SK-N-SH (cell line): Measurements from ENCODE around the gene FAM156B. TPM values are rescaled to one million over a fixed set of nuclear protein-coding genes. Genes with fewer than 3 reads are reported as not detected.
"Not testable (repeated sequence)": the region's sequence is repeated elsewhere in the genome, so short reads cannot be mapped to it uniquely, and the experiment has no call there.

Experiments used
- CTCF ChIA-PET: fragments of 300-600, 350-600 bp; formaldehyde crosslinking; extraction: SDS; loops from one replicate; lab custom pipeline; 2021; lab: Yijun Ruan, JAX
- POLR2A ChIA-PET: fragments of 350-600 bp; sonication (Branson Sonifier 250); formaldehyde crosslinking; extraction: SDS; loops from one replicate; lab custom pipeline; 2020; ENCODE audit warnings: antibody characterized with exemption, inconsistent platforms; lab: Yijun Ruan, JAX
- DNase-seq: peaks from one replicate; pipeline ENCODE4 v3.0.0; 2012
- H2AFZ ChIP-seq: fragments of 200-600 bp; sonication (generic); 2 replicates; pipeline ENCODE4 v1.8.1; 2016; ENCODE audit warnings: antibody characterized with exemption, mild to moderate bottlenecking, low read depth
- H3F3A ChIP-seq: fragments of 200-600 bp; sonication (generic); replicated peaks from 2 replicates; pipeline ENCODE3; 2016; ENCODE audit warnings: antibody characterized with exemption, mild to moderate bottlenecking; ENCODE audit not compliant: insufficient read depth
- H3K27ac ChIP-seq, 2 experiments: fragments of 200-500 bp in 1 of 2; fragments of 200-600 bp in 1 of 2; sonication (Bioruptor generic) in 1 of 2; sonication (generic), shearing (Covaris generic) in 1 of 2; 2 replicates each; pipeline versions ENCODE4 v1.5.1 to v1.6.1; 2014 to 2016; ENCODE audit warnings: low read depth in 2 of 2, inconsistent platforms in 1 of 2, low read length in 1 of 2, mild to moderate bottlenecking in 1 of 2, mixed read lengths in 1 of 2
- H3K27me3 ChIP-seq: fragments of 200-600 bp; sonication (generic), shearing (Covaris generic); 2 replicates; pipeline ENCODE4 v1.6.1; 2016; ENCODE audit warnings: mixed run types; ENCODE audit not compliant: insufficient read depth
- H3K36me3 ChIP-seq, 2 experiments: fragments of 200-500 bp in 1 of 2; fragments of 200-600 bp in 1 of 2; sonication (Bioruptor generic) in 1 of 2; sonication (generic) in 1 of 2; replicated peaks in 1 of 2; 2 replicates each; pipeline versions ENCODE3 to v1.5.1; 2014 to 2016; ENCODE audit warnings: low read length in 1 of 2, mild to moderate bottlenecking in 1 of 2; ENCODE audit not compliant: insufficient read depth in 2 of 2, control insufficient read depth in 1 of 2
- H3K4me1 ChIP-seq, 2 experiments: fragments of 200-500 bp in 1 of 2; fragments of 200-600 bp in 1 of 2; sonication (Bioruptor generic) in 1 of 2; sonication (generic), shearing (Covaris generic) in 1 of 2; 2 replicates each; pipeline versions ENCODE4 v1.5.1 to v1.6.1; 2014 to 2016; ENCODE audit warnings: low read depth in 1 of 2, low read length in 1 of 2, mixed run types in 1 of 2; ENCODE audit not compliant: insufficient read depth in 2 of 2, control insufficient read depth in 1 of 2
- H3K4me2 ChIP-seq: fragments of 200-600 bp; sonication (generic), shearing (Covaris generic); 2 replicates; pipeline ENCODE4 v1.6.1; 2017; ENCODE audit warnings: mixed run types
- H3K4me3 ChIP-seq, 2 experiments: fragments of 200-500 bp in 1 of 2; fragments of 200-600 bp in 1 of 2; sonication (Bioruptor generic) in 1 of 2; sonication (generic), shearing (Covaris generic) in 1 of 2; 2 replicates each; pipeline versions ENCODE4 v1.5.1 to v1.8.1; 2014 to 2016; ENCODE audit warnings: low read depth in 2 of 2, inconsistent platforms in 1 of 2, low read length in 1 of 2, mild to moderate bottlenecking in 1 of 2, mixed read lengths in 1 of 2, moderate library complexity in 1 of 2
- H3K79me2 ChIP-seq: fragments of 200-600 bp; sonication (generic); 2 replicates; pipeline ENCODE4 v1.8.1; 2017; ENCODE audit warnings: mild to moderate bottlenecking; ENCODE audit not compliant: insufficient read depth
- H3K9ac ChIP-seq: fragments of 200-600 bp; sonication (generic); 2 replicates; pipeline ENCODE4 v1.6.1; 2017; ENCODE audit warnings: mixed run types
- H3K9me2 ChIP-seq: fragments of 200-600 bp; sonication (generic); 2 replicates; pipeline ENCODE4 v1.6.1; 2017; ENCODE audit warnings: mixed run types
- H3K9me3 ChIP-seq: fragments of 200-600 bp; sonication (generic); 2 replicates; pipeline ENCODE4 v1.6.1; 2017; ENCODE audit warnings: mixed run types, mild to moderate bottlenecking, moderate library complexity
- H4K20me1 ChIP-seq: fragments of 200-600 bp; sonication (generic); 2 replicates; pipeline ENCODE4 v1.6.1; 2017; ENCODE audit warnings: mild to moderate bottlenecking, mixed run types; ENCODE audit not compliant: insufficient read depth
- FOSL2 ChIP-seq: IDR thresholded peaks from 2 replicates; pipeline ENCODE4 v1.4.0; 2012; ENCODE audit warnings: low read depth, mild to moderate bottlenecking, moderate library complexity, borderline replicate concordance
- FOXJ3 ChIP-seq: sonication (generic); formaldehyde crosslinking; IDR thresholded peaks from 2 replicates; pipeline ENCODE4 v1.5.1; 2020; ENCODE audit warnings: mild to moderate bottlenecking, missing genetic modification reagents
- GABPA ChIP-seq: IDR thresholded peaks from 2 replicates; pipeline ENCODE4 v1.4.0; 2012; ENCODE audit warnings: low read depth, mild to moderate bottlenecking
- JUND ChIP-seq: IDR thresholded peaks from 2 replicates; pipeline ENCODE4 v1.4.0; 2012
- MEF2A ChIP-seq: IDR thresholded peaks from 2 replicates; pipeline ENCODE4 v1.4.0; 2012; ENCODE audit warnings: low read depth, borderline replicate concordance
- POLR2AphosphoS5 ChIP-seq: IDR thresholded peaks from 2 replicates; pipeline ENCODE4 v1.6.1; 2012; ENCODE audit warnings: low read depth, low read length
- RFX5 ChIP-seq: IDR thresholded peaks from 2 replicates; pipeline ENCODE4 v1.6.1; 2012; ENCODE audit warnings: mild to moderate bottlenecking, improper control_type of control experiment, low read length
- SMC3 ChIP-seq: IDR thresholded peaks from 2 replicates; pipeline ENCODE4 v1.6.1; 2012; ENCODE audit warnings: low read depth, low read length, improper control_type of control experiment
- WGBS: methylation state at CpG from one replicate; pipeline ENCODE4 v1.1.6; 2017; ENCODE audit warnings: low lambda C conversion rate; 5-methylcytosine and 5-hydroxymethylcytosine counted together
- polyA plus RNA-seq, 3 experiments: library from polyadenylated mRNA; depleted of rRNA; stranded (reverse); fragments of >200 nt; gene quantifications; 2 replicates each; pipeline ENCODE4 v1.2.3, GENCODE V29; 2012
- TF ChIP-seq, protein P1 (sequence below): IDR thresholded peaks from 2 replicates; pipeline ENCODE4; 2012
- TF ChIP-seq, protein P2 (sequence below): IDR thresholded peaks from 2 replicates; pipeline ENCODE4 v1.6.1; 2012; ENCODE audit warnings: mild to moderate bottlenecking, low read depth, low read length, moderate library complexity
- TF ChIP-seq, protein P3 (sequence below): IDR thresholded peaks from 2 replicates; pipeline ENCODE4 v1.4.0; 2012; ENCODE audit warnings: low read depth

FAM156B gene
- polyA plus RNA-seq, 1 of the 3 experiments (the other 2 are of a cell fraction): 73.9 TPM

DNA sequence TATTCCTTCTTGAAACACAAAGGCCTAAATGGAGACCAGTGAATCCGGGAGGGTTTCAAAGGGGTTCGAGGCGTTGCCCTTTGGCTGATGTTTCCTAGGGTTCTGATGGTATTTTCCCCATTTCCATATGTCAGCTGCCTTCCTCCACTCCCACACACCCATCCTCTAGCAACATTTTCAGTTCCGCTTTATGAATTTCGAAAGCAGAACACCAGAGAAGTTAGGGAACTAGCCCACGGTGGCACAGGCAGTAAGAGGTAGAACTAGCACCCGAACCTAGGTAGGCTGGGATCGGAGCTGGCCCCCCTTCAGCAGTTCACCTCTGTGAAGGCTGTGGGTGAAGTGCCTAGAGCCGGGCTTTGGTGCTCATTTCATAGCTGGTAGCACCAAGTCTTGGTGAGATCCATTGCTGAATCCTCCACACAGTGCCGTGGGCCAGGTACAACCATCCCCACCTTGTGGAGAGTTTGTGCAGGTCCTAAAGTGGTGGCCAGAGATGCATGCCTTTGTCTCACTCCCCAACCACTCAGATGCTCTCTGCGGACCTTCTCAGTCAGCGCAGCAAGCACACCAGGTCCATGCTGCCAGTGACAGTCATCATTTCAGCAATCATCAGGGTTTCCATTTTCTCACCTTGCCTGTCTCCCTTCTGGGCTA, 12.3 kb downstream of the FAM156B start:
- H3F3A ChIP-seq, H3K9ac ChIP-seq, H2AFZ ChIP-seq, H3K79me2 ChIP-seq, H3K4me3 ChIP-seq, DNase-seq, H3K4me2 ChIP-seq, CTCF ChIA-PET, POLR2A ChIA-PET, H4K20me1 ChIP-seq, H3K36me3 ChIP-seq, H3K27me3 ChIP-seq, H3K27ac ChIP-seq, H3K4me1 ChIP-seq, H3K9me3 ChIP-seq, H3K9me2 ChIP-seq: not testable (repeated sequence)
- no CpG with 5 or more reads among the region's 12 CpGs for WGBS

DNA sequence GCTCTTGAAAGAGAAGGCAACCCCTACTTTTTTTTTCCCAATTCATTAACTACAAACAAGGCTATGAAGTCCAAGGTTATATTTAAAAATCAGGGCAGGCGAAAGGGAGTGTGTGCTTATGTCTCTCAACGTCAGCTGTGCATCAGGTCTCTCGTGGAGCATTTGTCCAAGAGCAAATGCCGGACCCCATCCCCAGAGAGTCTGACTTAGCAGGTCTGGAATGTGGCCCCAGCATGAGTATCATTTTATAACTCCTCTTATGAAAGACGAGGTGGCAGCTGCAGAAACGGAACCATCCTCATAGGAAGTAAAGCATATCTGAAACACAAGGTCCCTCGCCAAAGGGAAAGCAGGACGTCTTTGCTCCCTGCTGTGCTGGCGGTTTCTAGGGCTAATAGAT, 16.6 kb downstream of the FAM156B start:
- CTCF ChIA-PET, H3K4me1 ChIP-seq, H3K4me2 ChIP-seq, H3K9ac ChIP-seq, H3K9me2 ChIP-seq, H4K20me1 ChIP-seq, DNase-seq, H3K4me3 ChIP-seq, H3K27ac ChIP-seq, POLR2A ChIA-PET, H3K36me3 ChIP-seq, H3K9me3 ChIP-seq, H3K79me2 ChIP-seq, H3F3A ChIP-seq, H2AFZ ChIP-seq, H3K27me3 ChIP-seq: not testable (repeated sequence)
- WGBS: no CpG with 5 or more reads among the region's 9 CpGs

DNA sequence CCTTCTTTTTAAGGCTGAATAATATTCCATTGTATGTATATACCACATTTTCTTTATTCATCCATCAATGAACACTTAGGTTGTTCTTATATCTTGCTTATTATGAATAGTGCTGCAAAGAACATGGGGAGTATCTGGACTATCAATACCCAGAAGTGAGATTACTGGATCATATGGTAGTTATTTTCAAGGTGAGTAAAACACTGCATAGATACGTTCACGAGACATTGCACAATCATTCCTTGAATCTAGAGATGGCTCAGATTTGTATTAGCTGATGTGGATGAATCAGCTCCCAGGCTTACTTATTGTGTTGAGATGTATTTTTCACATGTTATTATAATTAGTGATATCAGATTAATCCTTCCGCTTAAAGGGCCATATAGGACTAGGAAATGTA, 17.6 kb downstream of the FAM156B start:
- CTCF ChIA-PET, H4K20me1 ChIP-seq, H3K9me3 ChIP-seq, H3K4me1 ChIP-seq, H3F3A ChIP-seq, H3K9me2 ChIP-seq, H3K27ac ChIP-seq, DNase-seq, POLR2A ChIA-PET, H2AFZ ChIP-seq, H3K4me3 ChIP-seq, H3K4me2 ChIP-seq, H3K36me3 ChIP-seq, H3K9ac ChIP-seq, H3K27me3 ChIP-seq, H3K79me2 ChIP-seq: not testable (repeated sequence)
- WGBS: no CpG with 5 or more reads among the region's 3 CpGs

DNA sequence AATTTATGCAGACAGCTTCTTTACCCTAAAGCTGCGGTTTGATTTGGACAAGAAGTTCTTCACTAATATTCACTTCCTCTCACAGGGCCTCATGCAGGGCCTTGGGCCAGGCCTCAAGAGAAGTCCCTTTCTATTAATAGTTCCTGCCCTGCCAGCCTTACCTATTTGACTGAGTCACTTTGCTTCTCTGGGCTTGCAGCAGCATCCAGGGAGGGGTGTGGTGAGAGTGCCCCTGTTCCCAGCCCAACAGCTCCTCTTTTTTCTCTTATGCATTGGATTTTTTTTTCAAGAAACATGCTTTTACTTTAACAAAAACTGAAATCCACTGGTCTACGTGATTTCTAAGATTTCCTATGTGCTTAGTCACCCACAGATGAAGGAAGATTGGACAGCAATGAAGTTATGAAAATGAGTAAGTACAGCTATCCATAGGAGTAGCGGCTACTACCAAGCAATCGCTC, 26.7 kb downstream of the FAM156B start:
- H3K27me3 ChIP-seq: no peaks in the 10 kb centered on the region; the same call in 1 of the 2 replicates
- H3K4me3 ChIP-seq: peak overlapping the region in 1 of 2 experiments; percentile 24; a peak in 1 of 4 replicates
- POLR2A ChIA-PET: no interaction called here
- no peaks in the 10 kb centered on the region for H3K79me2 ChIP-seq
- peak overlapping the region; percentile 47 for H3K4me2 ChIP-seq
- no peaks in the 10 kb centered on the region for H3K36me3 ChIP-seq
- H3K9me3 ChIP-seq: no peaks in the 10 kb centered on the region
- TF ChIP-seq SMC3 (no peak), FOSL2 (peak; percentile 34), RFX5 (no peak), JUND (0 out of 2 replicates have a peak, but pooled peaks have one; percentile 12), GABPA (no peak), FOXJ3 (no peak), MEF2A (peak; percentile 82; the same call in 1 of the 2 replicates), POLR2AphosphoS5 (no peak)
- TF ChIP-seq, protein P1, sequence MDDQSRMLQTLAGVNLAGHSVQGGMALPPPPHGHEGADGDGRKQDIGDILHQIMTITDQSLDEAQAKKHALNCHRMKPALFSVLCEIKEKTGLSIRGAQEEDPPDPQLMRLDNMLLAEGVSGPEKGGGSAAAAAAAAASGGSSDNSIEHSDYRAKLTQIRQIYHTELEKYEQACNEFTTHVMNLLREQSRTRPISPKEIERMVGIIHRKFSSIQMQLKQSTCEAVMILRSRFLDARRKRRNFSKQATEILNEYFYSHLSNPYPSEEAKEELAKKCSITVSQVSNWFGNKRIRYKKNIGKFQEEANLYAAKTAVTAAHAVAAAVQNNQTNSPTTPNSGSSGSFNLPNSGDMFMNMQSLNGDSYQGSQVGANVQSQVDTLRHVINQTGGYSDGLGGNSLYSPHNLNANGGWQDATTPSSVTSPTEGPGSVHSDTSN: peak; percentile 4; the same call in 1 of the 2 replicates
- TF ChIP-seq, protein P2, sequence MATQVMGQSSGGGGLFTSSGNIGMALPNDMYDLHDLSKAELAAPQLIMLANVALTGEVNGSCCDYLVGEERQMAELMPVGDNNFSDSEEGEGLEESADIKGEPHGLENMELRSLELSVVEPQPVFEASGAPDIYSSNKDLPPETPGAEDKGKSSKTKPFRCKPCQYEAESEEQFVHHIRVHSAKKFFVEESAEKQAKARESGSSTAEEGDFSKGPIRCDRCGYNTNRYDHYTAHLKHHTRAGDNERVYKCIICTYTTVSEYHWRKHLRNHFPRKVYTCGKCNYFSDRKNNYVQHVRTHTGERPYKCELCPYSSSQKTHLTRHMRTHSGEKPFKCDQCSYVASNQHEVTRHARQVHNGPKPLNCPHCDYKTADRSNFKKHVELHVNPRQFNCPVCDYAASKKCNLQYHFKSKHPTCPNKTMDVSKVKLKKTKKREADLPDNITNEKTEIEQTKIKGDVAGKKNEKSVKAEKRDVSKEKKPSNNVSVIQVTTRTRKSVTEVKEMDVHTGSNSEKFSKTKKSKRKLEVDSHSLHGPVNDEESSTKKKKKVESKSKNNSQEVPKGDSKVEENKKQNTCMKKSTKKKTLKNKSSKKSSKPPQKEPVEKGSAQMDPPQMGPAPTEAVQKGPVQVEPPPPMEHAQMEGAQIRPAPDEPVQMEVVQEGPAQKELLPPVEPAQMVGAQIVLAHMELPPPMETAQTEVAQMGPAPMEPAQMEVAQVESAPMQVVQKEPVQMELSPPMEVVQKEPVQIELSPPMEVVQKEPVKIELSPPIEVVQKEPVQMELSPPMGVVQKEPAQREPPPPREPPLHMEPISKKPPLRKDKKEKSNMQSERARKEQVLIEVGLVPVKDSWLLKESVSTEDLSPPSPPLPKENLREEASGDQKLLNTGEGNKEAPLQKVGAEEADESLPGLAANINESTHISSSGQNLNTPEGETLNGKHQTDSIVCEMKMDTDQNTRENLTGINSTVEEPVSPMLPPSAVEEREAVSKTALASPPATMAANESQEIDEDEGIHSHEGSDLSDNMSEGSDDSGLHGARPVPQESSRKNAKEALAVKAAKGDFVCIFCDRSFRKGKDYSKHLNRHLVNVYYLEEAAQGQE: no peak
- TF ChIP-seq, protein P3, sequence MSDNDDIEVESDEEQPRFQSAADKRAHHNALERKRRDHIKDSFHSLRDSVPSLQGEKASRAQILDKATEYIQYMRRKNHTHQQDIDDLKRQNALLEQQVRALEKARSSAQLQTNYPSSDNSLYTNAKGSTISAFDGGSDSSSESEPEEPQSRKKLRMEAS: 0 out of 2 replicates have a peak, but pooled peaks have one; percentile 27
- TF ChIP-seq, all 33 proteins: peak for 5
- no peak for DNase-seq
- peaks cover 26% of the 10 kb centered on the region for H3F3A ChIP-seq
- WGBS: 30% methylated on average over 4 of the region's 4 CpGs
- peaks cover 3 to 10% of the 10 kb centered on the region in 2 experiments; a peak in 2 of 4 replicates for H3K4me1 ChIP-seq
- peak overlapping the region in 1 of 2 experiments; percentile 61; a peak in 2 of 4 replicates for H3K27ac ChIP-seq
- no peaks in the 10 kb centered on the region for H4K20me1 ChIP-seq
- H3K9me2 ChIP-seq: no peaks in the 10 kb centered on the region
- peak overlapping the region; percentile 11; the same call in 1 of the 2 replicates for H3K9ac ChIP-seq
- 0 out of 2 replicates have a peak overlapping the region, but pooled peaks have one; percentile 53 for H2AFZ ChIP-seq
- CTCF ChIA-PET: interaction anchor here (1.3 kb wide), 1 partner anchor 11 kb away, joined by 3 read pairs; no protein-coding TSS in a partner anchor
